ENCODE results near the gene ANXA1. TPM values are rescaled to one million over a fixed set of nuclear protein-coding genes. Genes with fewer than 3 reads are reported as not detected.

ANXA1 gene
- total and polyA plus RNA-seq, 10 of the 15 experiments (the other 5 are each of a cell fraction or from before 2014, with no cell fraction given), result 6.6 to 30.1 (median 12.6) TPM

DNA sequence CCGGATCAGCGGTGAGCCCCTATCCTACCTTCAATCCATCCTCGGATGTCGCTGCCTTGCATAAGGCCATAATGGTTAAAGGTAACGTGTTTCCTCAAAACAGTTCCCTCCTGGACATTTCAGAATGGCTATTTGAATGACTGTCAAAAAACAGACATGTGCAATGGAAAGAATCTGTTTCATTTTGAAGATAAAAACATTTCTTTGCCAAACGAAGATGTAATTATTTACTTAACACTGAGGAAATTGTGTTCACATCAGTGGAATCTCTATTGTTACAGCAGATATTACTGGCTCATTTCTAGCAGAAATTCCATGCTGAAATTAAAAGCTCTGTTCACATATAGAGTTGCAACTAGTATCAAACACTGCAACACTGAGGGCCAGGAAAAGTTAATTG lies 7.1 kb downstream of the ANXA1 start:
- DNase-seq (ENCODE audit: low read depth, low spot score) (no peak), FAIRE-seq (no peak), ATAC-seq (no peak)
- in situ Hi-C loops (cut with MboI) (no loop called here), intact Hi-C loops (cut with micrococcal nuclease; ENCODE audit: unreplicated experiment) (no loop called here)
- TF ChIP-seq TBL1XR1 (IDR thresholded peaks at IDR 0.05; ENCODE audit: low read depth, low read length) (no peak), POU2F2 (IDR thresholded peaks at IDR 0.05; ENCODE audit: borderline replicate concordance, low read depth, low read length) (no peak), IRF4 (IDR thresholded peaks at IDR 0.05; ENCODE audit: low read depth, low read length) (no peak), MYB (IDR thresholded peaks at IDR 0.05; ENCODE audit: borderline replicate concordance, low read depth, low read length) (no peak), SREBF1 (IDR thresholded peaks at IDR 0.05; ENCODE audit: low read length) (no peak)
- TF ChIP-seq, protein P1, sequence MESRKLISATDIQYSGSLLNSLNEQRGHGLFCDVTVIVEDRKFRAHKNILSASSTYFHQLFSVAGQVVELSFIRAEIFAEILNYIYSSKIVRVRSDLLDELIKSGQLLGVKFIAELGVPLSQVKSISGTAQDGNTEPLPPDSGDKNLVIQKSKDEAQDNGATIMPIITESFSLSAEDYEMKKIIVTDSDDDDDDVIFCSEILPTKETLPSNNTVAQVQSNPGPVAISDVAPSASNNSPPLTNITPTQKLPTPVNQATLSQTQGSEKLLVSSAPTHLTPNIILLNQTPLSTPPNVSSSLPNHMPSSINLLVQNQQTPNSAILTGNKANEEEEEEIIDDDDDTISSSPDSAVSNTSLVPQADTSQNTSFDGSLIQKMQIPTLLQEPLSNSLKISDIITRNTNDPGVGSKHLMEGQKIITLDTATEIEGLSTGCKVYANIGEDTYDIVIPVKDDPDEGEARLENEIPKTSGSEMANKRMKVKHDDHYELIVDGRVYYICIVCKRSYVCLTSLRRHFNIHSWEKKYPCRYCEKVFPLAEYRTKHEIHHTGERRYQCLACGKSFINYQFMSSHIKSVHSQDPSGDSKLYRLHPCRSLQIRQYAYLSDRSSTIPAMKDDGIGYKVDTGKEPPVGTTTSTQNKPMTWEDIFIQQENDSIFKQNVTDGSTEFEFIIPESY (IDR thresholded peaks at IDR 0.05), result no peak
- 74% methylated on average over 6 of the region's 6 CpGs for WGBS (ENCODE audit: insufficient coverage, insufficient replicate concordance, low lambda C conversion rate, missing lambda C conversion rate)
- CTCF ChIA-PET, result interaction anchor here (1.9 kb wide), 1 partner anchor 51 kb away, joined by 7 read pairs; no protein-coding TSS in a partner anchor
- H3K9me3 ChIP-seq (replicated peaks; ENCODE audit: control insufficient read depth, insufficient read depth, low read length), result no peaks in the 10 kb centered on the region
- H3K9ac ChIP-seq (ENCODE audit: control insufficient read depth, insufficient read depth, low read length), result no peak overlapping the region
- H2AFZ ChIP-seq (ENCODE audit: control insufficient read depth, low read depth, low read length), result no peak overlapping the region
- no peaks in the 10 kb centered on the region for H3K79me2 ChIP-seq (ENCODE audit: control insufficient read depth, insufficient read depth, low read length)
- no peaks in the 10 kb centered on the region for H3K27me3 ChIP-seq (replicated peaks in 1 of 2; ENCODE audit: control insufficient read depth in 2 of 2, insufficient read depth in 2 of 2, low read length in 1 of 2)
- no peak overlapping the region for H3K27ac ChIP-seq (ENCODE audit: control insufficient read depth, insufficient read depth)
- no peaks in the 10 kb centered on the region; the same call in 1 of the 2 replicates for H3K4me1 ChIP-seq (ENCODE audit: control insufficient read depth, insufficient read depth, low read length)
- no peaks in the 10 kb centered on the region for H4K20me1 ChIP-seq (ENCODE audit: control insufficient read depth, insufficient read depth)
- RAD21 ChIA-PET (ENCODE audit: unreplicated experiment), result no interaction called here
- SMC1A ChIA-PET (ENCODE audit: uncharacterized antibody, unreplicated experiment), result interaction anchor here (1.5 kb wide), 1 partner anchor 23 kb away, joined by 4 read pairs; no protein-coding TSS in a partner anchor
- no peaks in the 10 kb centered on the region for H3K36me3 ChIP-seq (ENCODE audit: control insufficient read depth in 2 of 2, insufficient read depth in 2 of 2, low read length in 1 of 2)
- H3K4me2 ChIP-seq (ENCODE audit: control insufficient read depth, insufficient read depth), result no peak overlapping the region
- POLR2A ChIA-PET, result no interaction called here
- BruUV-seq (replicated peaks), result no TSS peak
- no peak overlapping the region for H3K4me3 ChIP-seq

DNA sequence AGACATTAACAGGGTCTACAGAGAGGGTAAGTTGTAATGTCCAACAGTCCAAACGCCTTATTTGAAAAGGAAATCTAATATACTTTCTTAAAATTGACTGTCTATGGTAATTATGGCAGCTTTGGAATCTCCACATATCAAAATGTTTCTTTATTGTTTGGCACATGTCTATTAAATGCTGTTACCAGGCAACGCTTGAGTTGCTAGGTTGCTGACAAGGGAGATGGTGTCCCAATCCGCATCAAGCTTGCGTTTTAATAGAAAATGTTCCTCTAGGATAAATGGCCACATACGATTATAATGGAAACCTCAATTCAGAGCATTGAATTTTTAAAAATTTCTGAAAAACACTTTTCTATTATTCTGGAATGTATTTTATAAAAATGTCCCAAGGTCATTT lies 9.2 kb downstream of the ANXA1 start:
- FAIRE-seq (no peak), DNase-seq (ENCODE audit: low read depth, low spot score) (no peak), ATAC-seq (no peak)
- SMC1A ChIA-PET (ENCODE audit: uncharacterized antibody, unreplicated experiment), result interaction anchor here (0.8 to 1.3 kb wide), 5 partner anchors 8 to 180 kb away, joined by 3 to 6 read pairs (median 3); no protein-coding TSS in a partner anchor
- no peak overlapping the region for H3K4me3 ChIP-seq
- no peaks in the 10 kb centered on the region for H3K27me3 ChIP-seq (replicated peaks in 1 of 2; ENCODE audit: control insufficient read depth in 2 of 2, insufficient read depth in 2 of 2, low read length in 1 of 2)
- in situ Hi-C loops (cut with MboI) (no loop called here), intact Hi-C loops (cut with micrococcal nuclease; ENCODE audit: unreplicated experiment) (no loop called here)
- no peak overlapping the region for H3K27ac ChIP-seq (ENCODE audit: control insufficient read depth, insufficient read depth)
- H3K9ac ChIP-seq (ENCODE audit: control insufficient read depth, insufficient read depth, low read length), result no peak overlapping the region
- POLR2A ChIA-PET, result no interaction called here
- H3K79me2 ChIP-seq (ENCODE audit: control insufficient read depth, insufficient read depth, low read length), result no peaks in the 10 kb centered on the region
- H3K4me1 ChIP-seq (ENCODE audit: control insufficient read depth, insufficient read depth, low read length), result no peaks in the 10 kb centered on the region; the same call in 1 of the 2 replicates
- no peaks in the 10 kb centered on the region for H4K20me1 ChIP-seq (ENCODE audit: control insufficient read depth, insufficient read depth)
- 77% methylated on average over 5 of the region's 5 CpGs for WGBS (ENCODE audit: insufficient coverage, insufficient replicate concordance, low lambda C conversion rate, missing lambda C conversion rate)
- no peaks in the 10 kb centered on the region for H3K9me3 ChIP-seq (replicated peaks; ENCODE audit: control insufficient read depth, insufficient read depth, low read length)
- no peak overlapping the region for H2AFZ ChIP-seq (ENCODE audit: control insufficient read depth, low read depth, low read length)
- no TSS peak for BruUV-seq (replicated peaks)
- RAD21 ChIA-PET (ENCODE audit: unreplicated experiment), result no interaction called here
- CTCF ChIA-PET, result interaction anchor here (0.8 to 1.3 kb wide), 3 partner anchors 11 to 57 kb away, joined by 3 to 4 read pairs (median 3); no protein-coding TSS in a partner anchor
- H3K36me3 ChIP-seq (ENCODE audit: control insufficient read depth in 2 of 2, insufficient read depth in 2 of 2, low read length in 1 of 2), result no peaks in the 10 kb centered on the region
- H3K4me2 ChIP-seq (ENCODE audit: control insufficient read depth, insufficient read depth), result no peak overlapping the region
- TF ChIP-seq TCF12 (IDR thresholded peaks at IDR 0.05; ENCODE audit: low read depth, low read length) (no peak), SREBF1 (IDR thresholded peaks at IDR 0.05; ENCODE audit: low read length) (no peak)
- TF ChIP-seq, protein P2, sequence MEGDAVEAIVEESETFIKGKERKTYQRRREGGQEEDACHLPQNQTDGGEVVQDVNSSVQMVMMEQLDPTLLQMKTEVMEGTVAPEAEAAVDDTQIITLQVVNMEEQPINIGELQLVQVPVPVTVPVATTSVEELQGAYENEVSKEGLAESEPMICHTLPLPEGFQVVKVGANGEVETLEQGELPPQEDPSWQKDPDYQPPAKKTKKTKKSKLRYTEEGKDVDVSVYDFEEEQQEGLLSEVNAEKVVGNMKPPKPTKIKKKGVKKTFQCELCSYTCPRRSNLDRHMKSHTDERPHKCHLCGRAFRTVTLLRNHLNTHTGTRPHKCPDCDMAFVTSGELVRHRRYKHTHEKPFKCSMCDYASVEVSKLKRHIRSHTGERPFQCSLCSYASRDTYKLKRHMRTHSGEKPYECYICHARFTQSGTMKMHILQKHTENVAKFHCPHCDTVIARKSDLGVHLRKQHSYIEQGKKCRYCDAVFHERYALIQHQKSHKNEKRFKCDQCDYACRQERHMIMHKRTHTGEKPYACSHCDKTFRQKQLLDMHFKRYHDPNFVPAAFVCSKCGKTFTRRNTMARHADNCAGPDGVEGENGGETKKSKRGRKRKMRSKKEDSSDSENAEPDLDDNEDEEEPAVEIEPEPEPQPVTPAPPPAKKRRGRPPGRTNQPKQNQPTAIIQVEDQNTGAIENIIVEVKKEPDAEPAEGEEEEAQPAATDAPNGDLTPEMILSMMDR (IDR thresholded peaks at IDR 0.05 in 2 of 3, conservative IDR thresholded peaks at IDR 0.05 in 1 of 3; ENCODE audit: control insufficient read depth in 2 of 3, extremely low read depth in 1 of 3, insufficient read depth in 1 of 3, low read depth in 3 of 3, low read length in 3 of 3), result no peak
- TF ChIP-seq, protein P3, sequence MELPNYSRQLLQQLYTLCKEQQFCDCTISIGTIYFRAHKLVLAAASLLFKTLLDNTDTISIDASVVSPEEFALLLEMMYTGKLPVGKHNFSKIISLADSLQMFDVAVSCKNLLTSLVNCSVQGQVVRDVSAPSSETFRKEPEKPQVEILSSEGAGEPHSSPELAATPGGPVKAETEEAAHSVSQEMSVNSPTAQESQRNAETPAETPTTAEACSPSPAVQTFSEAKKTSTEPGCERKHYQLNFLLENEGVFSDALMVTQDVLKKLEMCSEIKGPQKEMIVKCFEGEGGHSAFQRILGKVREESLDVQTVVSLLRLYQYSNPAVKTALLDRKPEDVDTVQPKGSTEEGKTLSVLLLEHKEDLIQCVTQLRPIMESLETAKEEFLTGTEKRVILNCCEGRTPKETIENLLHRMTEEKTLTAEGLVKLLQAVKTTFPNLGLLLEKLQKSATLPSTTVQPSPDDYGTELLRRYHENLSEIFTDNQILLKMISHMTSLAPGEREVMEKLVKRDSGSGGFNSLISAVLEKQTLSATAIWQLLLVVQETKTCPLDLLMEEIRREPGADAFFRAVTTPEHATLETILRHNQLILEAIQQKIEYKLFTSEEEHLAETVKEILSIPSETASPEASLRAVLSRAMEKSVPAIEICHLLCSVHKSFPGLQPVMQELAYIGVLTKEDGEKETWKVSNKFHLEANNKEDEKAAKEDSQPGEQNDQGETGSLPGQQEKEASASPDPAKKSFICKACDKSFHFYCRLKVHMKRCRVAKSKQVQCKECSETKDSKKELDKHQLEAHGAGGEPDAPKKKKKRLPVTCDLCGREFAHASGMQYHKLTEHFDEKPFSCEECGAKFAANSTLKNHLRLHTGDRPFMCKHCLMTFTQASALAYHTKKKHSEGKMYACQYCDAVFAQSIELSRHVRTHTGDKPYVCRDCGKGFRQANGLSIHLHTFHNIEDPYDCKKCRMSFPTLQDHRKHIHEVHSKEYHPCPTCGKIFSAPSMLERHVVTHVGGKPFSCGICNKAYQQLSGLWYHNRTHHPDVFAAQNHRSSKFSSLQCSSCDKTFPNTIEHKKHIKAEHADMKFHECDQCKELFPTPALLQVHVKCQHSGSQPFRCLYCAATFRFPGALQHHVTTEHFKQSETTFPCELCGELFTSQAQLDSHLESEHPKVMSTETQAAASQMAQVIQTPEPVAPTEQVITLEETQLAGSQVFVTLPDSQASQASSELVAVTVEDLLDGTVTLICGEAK (IDR thresholded peaks at IDR 0.05; ENCODE audit: borderline replicate concordance), result no peak

All from GM12878 (cell line).